Ishikawa (cell line): ENCODE measurements around the gene DCAF8.

Experiments used
- CEBPB ChIP-seq: IDR thresholded peaks from 2 replicates; pipeline ENCODE4 v1.6.1; 2012
- CREB1 ChIP-seq: IDR thresholded peaks from 2 replicates; pipeline ENCODE4 v1.6.1; 2012; ENCODE audit warnings: low read depth
- EGR1 ChIP-seq: IDR thresholded peaks from 2 replicates; pipeline ENCODE4 v1.6.1; 2012
- EP300 ChIP-seq: IDR thresholded peaks from 2 replicates; pipeline ENCODE4 v1.6.1; 2012; ENCODE audit warnings: borderline replicate concordance
- FOXM1 ChIP-seq: IDR thresholded peaks from 2 replicates; pipeline ENCODE4 v1.6.1; 2012; ENCODE audit warnings: low read depth, borderline replicate concordance
- NFIC ChIP-seq: IDR thresholded peaks from 2 replicates; pipeline ENCODE4 v1.6.1; 2012
- RAD21 ChIP-seq: IDR thresholded peaks from 2 replicates; pipeline ENCODE4 v1.6.1; 2012; ENCODE audit warnings: low read depth
- TAF1 ChIP-seq: IDR thresholded peaks from 2 replicates; pipeline ENCODE4 v1.6.1; 2012; ENCODE audit warnings: low read depth, mild to moderate bottlenecking
- TCF12 ChIP-seq: IDR thresholded peaks from 2 replicates; pipeline ENCODE4 v1.6.1; 2012; ENCODE audit warnings: low read depth
- TEAD4 ChIP-seq: IDR thresholded peaks from 2 replicates; pipeline ENCODE4 v1.6.1; 2012
- YY1 ChIP-seq: IDR thresholded peaks from 2 replicates; pipeline ENCODE4 v1.6.1; 2012; ENCODE audit warnings: low read depth
- ZBTB7A ChIP-seq: IDR thresholded peaks from 2 replicates; pipeline ENCODE4 v1.6.1; 2012; ENCODE audit warnings: low read depth
- TF ChIP-seq, protein P1 (sequence below): IDR thresholded peaks from 2 replicates; pipeline ENCODE4 v1.6.1; 2012; ENCODE audit warnings: low read depth, mild to moderate bottlenecking
- TF ChIP-seq, protein P2 (sequence below): IDR thresholded peaks from 2 replicates; pipeline ENCODE4 v1.6.1; 2012
- TF ChIP-seq, protein P3 (sequence below): IDR thresholded peaks from 2 replicates; pipeline ENCODE4 v1.6.1; 2012

The DCAF8 gene

DNA sequence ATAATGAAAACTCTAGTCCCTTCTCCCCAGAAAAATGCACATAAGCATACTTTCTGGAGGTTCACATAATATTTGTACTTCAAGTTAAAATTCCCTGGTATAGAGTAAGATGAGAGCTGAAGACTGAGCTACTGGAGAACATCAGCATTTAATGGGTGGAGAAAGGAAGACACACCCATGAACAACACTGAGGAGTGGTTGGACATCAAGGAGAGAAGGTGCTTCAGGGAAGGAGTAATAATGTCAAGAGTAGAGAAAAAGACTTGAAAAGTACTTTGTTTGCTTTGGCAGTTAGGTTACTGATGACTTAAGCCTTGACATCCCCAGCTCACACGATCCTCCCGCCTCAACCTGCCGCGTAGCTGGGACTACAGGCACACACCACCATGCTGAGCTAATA is 35.3 kb downstream of the DCAF8 start:
- no peak for TF ChIP-seq CREB1
- TF ChIP-seq YY1: no peak

DNA sequence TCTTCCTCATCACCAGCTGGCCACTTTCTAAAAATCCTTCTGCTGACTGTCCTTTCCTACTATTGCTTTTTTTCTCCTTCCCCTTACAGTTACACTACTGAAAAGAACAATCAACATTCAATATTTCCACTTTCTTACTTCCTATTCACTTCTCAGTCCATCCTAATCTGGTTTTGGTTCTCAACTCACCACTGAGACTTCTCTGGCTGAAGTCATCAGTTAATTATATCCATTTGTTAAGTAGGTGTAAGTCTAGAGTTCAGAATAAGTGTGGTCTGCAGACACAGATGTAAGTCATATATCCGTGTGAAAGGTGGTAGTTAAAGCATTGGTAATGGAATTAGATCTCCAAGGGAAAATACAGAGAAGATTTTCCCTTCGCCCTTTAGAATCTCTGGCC is 35.7 kb downstream of the DCAF8 start:
- no peak for TF ChIP-seq RAD21
- no peak for TF ChIP-seq CREB1
- TF ChIP-seq FOXM1: no peak
- no peak for TF ChIP-seq EGR1

DNA sequence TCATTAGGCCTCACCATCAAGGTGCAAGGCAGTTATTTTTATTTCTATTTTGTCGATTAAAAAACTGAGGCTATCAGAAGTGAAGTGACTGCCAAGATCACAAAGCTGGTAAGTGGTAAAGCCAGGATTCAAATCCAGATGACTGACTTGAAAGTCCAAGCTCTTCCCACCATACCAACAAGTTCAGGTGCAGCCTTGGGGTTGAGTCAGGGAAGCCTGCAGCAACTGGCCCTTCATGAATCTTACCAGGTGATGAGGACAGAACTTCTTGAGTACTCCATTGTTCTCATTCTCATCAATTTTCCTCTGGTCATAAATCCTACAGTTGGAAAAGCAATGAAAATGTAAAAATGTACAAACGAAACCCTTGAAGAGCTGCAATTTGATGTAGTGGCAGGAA is 37.0 kb downstream of the DCAF8 start:
- TF ChIP-seq, protein P1, sequence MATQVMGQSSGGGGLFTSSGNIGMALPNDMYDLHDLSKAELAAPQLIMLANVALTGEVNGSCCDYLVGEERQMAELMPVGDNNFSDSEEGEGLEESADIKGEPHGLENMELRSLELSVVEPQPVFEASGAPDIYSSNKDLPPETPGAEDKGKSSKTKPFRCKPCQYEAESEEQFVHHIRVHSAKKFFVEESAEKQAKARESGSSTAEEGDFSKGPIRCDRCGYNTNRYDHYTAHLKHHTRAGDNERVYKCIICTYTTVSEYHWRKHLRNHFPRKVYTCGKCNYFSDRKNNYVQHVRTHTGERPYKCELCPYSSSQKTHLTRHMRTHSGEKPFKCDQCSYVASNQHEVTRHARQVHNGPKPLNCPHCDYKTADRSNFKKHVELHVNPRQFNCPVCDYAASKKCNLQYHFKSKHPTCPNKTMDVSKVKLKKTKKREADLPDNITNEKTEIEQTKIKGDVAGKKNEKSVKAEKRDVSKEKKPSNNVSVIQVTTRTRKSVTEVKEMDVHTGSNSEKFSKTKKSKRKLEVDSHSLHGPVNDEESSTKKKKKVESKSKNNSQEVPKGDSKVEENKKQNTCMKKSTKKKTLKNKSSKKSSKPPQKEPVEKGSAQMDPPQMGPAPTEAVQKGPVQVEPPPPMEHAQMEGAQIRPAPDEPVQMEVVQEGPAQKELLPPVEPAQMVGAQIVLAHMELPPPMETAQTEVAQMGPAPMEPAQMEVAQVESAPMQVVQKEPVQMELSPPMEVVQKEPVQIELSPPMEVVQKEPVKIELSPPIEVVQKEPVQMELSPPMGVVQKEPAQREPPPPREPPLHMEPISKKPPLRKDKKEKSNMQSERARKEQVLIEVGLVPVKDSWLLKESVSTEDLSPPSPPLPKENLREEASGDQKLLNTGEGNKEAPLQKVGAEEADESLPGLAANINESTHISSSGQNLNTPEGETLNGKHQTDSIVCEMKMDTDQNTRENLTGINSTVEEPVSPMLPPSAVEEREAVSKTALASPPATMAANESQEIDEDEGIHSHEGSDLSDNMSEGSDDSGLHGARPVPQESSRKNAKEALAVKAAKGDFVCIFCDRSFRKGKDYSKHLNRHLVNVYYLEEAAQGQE: no peak
- TF ChIP-seq ZBTB7A (no peak), EP300 (no peak)

DNA sequence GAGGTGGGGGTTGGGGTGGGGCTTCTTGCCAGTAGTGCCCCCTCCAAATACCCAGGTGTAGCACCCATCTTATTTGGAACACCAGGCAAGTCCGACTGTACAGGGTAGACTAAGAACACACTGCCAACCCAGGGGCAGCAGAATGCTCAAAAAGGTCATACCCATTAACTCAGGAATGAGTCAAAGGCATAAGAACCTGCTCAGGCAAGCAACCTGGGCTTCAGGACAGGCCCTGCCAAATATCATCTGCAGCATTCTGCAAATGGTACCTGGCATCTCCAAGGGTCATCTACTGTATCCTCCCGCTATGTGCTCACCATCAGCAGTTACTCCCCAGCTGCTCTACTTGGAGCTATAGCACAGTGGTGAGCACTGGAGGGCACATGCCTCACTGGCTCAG is 37.7 kb downstream of the DCAF8 start:
- TF ChIP-seq, protein P2, sequence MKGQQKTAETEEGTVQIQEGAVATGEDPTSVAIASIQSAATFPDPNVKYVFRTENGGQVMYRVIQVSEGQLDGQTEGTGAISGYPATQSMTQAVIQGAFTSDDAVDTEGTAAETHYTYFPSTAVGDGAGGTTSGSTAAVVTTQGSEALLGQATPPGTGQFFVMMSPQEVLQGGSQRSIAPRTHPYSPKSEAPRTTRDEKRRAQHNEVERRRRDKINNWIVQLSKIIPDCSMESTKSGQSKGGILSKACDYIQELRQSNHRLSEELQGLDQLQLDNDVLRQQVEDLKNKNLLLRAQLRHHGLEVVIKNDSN: no peak
- TF ChIP-seq FOXM1 (no peak), NFIC (no peak), CREB1 (no peak), TEAD4 (no peak), TCF12 (no peak), CEBPB (no peak), YY1 (no peak), ZBTB7A (no peak), EGR1 (no peak), EP300 (no peak), TAF1 (no peak), RAD21 (no peak)
- TF ChIP-seq, protein P3, sequence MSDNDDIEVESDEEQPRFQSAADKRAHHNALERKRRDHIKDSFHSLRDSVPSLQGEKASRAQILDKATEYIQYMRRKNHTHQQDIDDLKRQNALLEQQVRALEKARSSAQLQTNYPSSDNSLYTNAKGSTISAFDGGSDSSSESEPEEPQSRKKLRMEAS: no peak
- TF ChIP-seq, protein P1: no peak

DNA sequence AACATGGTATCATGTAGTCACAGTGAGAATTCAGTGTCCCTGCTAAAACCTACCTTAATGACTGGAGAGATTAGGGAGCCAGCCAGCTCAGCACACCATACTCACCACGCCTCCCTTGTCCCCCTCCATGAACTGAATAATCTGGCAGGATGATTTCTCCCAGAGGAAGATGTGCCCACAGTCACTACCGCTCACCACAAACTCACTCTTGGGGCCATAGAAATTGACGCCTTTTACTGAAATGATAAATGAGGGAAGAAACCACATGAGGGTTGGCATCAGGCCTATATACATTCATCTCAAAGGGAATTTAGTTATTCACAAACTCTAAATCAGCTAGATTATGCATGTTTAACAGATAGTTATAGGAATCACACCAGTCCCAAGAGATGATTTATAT is 39.8 kb downstream of the DCAF8 start:
- no peak for TF ChIP-seq FOXM1
- TF ChIP-seq ZBTB7A: no peak
- no peak for TF ChIP-seq CREB1
- no peak for TF ChIP-seq TCF12
- no peak for TF ChIP-seq CEBPB
- TF ChIP-seq, protein P3: no peak
- no peak for TF ChIP-seq NFIC
- TF ChIP-seq TEAD4: no peak
- no peak for TF ChIP-seq EGR1
- no peak for TF ChIP-seq EP300
- TF ChIP-seq YY1: no peak
- TF ChIP-seq, protein P2: no peak
- no peak for TF ChIP-seq RAD21
- TF ChIP-seq, protein P1: no peak
- no peak for TF ChIP-seq TAF1

DNA sequence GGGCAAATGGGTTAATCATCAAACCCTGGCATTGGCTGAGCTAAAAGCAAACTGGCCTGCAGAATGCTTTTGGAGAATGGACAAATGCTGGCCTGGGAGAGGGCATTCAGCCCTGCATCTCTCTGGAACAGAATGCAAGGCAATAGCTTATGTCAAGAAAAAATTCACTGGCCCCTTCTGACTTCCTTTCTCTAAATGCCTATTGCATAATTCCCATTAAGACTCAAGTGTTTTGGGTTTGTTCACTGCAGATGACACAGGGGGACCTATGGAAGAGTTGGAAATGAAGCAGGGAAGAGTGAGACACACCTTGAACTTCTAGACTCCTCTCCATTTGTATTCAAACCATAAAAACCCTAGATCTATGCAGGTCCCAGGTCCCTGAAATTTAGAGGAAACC is 41.3 kb downstream of the DCAF8 start:
- no peak for TF ChIP-seq TAF1
- no peak for TF ChIP-seq CREB1
- no peak for TF ChIP-seq TEAD4
- TF ChIP-seq CEBPB: no peak
- no peak for TF ChIP-seq FOXM1
- TF ChIP-seq EGR1: no peak
- TF ChIP-seq EP300: no peak
- no peak for TF ChIP-seq YY1
- no peak for TF ChIP-seq TCF12
- TF ChIP-seq, protein P2: no peak
- TF ChIP-seq NFIC: no peak
- TF ChIP-seq ZBTB7A: no peak
- TF ChIP-seq RAD21: no peak
- TF ChIP-seq, protein P1: no peak
- TF ChIP-seq, protein P3: no peak
